Ishikawa (cell line): ENCODE data around the gene FARSA.

Experiments used
- CREB1 ChIP-seq: IDR thresholded peaks from 2 replicates; pipeline ENCODE4 v1.6.1; 2012; ENCODE audit warnings: low read depth
- EGR1 ChIP-seq: IDR thresholded peaks from 2 replicates; pipeline ENCODE4 v1.6.1; 2012
- EP300 ChIP-seq: IDR thresholded peaks from 2 replicates; pipeline ENCODE4 v1.6.1; 2012; ENCODE audit warnings: borderline replicate concordance
- FOXM1 ChIP-seq: IDR thresholded peaks from 2 replicates; pipeline ENCODE4 v1.6.1; 2012; ENCODE audit warnings: low read depth, borderline replicate concordance
- NFIC ChIP-seq: IDR thresholded peaks from 2 replicates; pipeline ENCODE4 v1.6.1; 2012
- RAD21 ChIP-seq: IDR thresholded peaks from 2 replicates; pipeline ENCODE4 v1.6.1; 2012; ENCODE audit warnings: low read depth
- REST ChIP-seq: IDR thresholded peaks from 2 replicates; pipeline ENCODE4 v1.6.1; 2012; ENCODE audit warnings: low read depth, mild to moderate bottlenecking
- TAF1 ChIP-seq: IDR thresholded peaks from 2 replicates; pipeline ENCODE4 v1.6.1; 2012; ENCODE audit warnings: low read depth, mild to moderate bottlenecking
- TCF12 ChIP-seq: IDR thresholded peaks from 2 replicates; pipeline ENCODE4 v1.6.1; 2012; ENCODE audit warnings: low read depth
- TEAD4 ChIP-seq: IDR thresholded peaks from 2 replicates; pipeline ENCODE4 v1.6.1; 2012
- USF1 ChIP-seq: IDR thresholded peaks from 2 replicates; pipeline ENCODE4 v1.6.1; 2012
- ZBTB7A ChIP-seq: IDR thresholded peaks from 2 replicates; pipeline ENCODE4 v1.6.1; 2012; ENCODE audit warnings: low read depth
- TF ChIP-seq, protein P1 (sequence below): IDR thresholded peaks from 2 replicates; pipeline ENCODE4 v1.6.1; 2012

FARSA gene

DNA sequence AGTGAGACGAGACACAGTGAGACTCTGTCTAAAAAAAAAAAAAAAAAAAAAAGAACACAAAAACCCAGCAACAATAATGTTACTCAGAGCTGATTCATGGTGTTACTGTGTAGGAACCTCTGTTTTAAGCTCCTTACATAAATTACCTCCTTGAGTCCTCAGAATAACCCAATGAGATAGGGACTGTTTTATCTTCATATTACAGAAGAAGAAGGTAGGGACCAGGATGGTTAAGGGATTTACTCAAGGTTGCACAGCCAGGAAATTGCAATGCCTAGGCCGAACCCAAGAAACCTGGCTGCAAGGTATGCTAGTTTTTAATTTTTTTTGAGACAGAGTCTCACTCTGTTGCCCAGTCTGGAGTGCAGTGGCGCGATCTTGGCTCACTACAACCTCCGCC is 34.4 kb upstream of the FARSA start:
- TF ChIP-seq EGR1: no peak

- TF ChIP-seq NFIC (no peak), EP300 (no peak), CREB1 (no peak), REST (no peak), USF1 (no peak)
- TF ChIP-seq, protein P1, sequence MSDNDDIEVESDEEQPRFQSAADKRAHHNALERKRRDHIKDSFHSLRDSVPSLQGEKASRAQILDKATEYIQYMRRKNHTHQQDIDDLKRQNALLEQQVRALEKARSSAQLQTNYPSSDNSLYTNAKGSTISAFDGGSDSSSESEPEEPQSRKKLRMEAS: no peak
Measured at GRCh38 chr19:12965812-12966135, 32.3 kb upstream of the FARSA start.

DNA sequence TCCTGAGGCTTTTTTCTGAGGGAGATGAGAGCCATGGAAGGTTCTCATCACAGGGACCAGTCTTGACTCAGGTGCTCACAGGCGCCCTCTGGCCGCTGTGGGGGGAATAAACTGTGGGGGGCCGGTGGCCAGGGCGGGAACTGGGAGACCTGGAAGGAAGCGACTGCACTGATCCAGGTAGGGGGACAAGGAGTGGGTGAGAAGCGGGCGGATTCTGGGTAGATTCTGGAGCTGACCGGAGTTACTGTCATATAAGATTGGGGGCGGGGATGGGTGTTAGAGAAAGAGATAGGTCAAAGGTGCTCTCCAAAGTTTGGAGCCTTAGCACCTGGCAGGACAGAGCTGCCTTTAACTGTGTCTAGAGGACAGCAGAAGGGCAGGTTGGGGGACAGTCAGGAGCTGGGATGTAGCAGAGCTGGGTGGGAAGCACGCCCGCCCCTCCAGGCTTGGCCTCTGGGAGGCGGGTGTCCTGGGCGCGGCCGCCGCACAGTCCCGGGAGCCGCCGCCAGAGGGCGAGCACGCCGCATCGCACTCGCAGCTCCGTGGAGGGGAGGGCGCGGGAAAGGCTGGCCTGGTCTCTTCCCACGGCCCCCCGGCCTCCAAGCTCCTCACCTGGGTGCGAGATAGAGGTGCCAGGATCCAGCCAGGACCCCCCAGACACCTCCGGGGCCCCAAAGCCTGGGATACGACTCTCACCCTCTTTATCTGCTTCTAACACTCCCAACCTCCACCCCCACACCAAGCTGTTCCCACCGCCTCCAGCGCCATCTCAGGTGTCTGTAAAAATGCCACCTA is 31.7 kb upstream of the FARSA start:
- TF ChIP-seq TEAD4 (peak; percentile 15; the same call in 1 of the 2 replicates), EGR1 (peak; percentile 37; the same call in 1 of the 2 replicates), REST (no peak), FOXM1 (no peak), ZBTB7A (peak; percentile 95), RAD21 (peak; percentile 73), TAF1 (0 out of 2 replicates have a peak, but pooled peaks have one; percentile 45), CREB1 (no peak)
- TF ChIP-seq, protein P1: peak; percentile 45; the same call in 1 of the 2 replicates

DNA sequence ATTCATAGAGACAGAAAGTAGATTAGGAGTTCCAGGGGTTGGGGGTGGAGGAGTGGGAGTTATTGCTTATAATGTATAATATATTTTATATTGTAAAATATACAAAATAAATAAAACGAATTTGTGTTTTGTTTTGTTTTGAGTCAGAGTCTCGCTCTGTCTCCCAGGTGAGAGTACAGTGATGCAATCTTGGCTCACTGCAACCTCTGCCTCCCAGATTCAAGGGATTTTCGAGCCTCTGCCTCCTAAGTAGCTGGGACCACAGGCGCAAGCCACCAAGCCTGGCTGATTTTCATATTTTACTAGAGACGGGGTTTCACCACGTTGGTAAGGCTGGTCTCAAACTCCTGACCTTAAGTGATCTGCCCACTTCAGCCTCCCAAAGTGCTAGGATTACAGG is 26.0 kb upstream of the FARSA start:
- TF ChIP-seq TAF1 (no peak), RAD21 (no peak), REST (no peak), TCF12 (no peak), NFIC (no peak), ZBTB7A (no peak), FOXM1 (no peak), EGR1 (no peak)

DNA sequence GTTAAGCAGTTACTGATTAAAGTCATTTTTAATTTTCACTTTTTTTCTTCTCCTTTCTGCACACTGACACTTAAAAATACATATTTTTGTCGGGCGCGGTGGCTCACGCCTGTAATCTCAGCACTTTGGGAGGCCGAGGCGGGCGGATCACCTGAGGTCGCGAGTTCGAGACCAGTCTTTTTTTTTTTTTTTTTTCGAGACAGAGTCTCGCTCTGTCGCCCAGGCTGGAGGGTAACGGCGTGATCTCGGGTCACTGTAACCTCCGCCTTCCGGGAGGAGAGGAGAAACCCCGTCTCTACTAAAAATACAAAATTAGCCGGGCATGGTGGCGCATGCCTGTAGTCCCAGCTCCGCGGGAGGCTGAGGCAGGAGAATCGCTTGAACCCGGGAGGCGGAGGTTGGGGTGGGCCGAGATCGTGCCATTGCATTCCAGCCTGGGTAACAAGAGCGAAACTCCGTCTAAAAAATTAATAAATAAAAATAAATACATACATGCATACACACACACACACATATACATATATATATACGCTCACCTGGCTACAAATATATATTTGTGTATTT is 24.0 kb upstream of the FARSA start:
- 0 out of 2 replicates have a peak, but pooled peaks have one; percentile 41 for TF ChIP-seq TCF12
- TF ChIP-seq, protein P1: peak; percentile 13; the same call in 1 of the 2 replicates
